C4-2B (cell line): ENCODE measurements around the gene NUB1.

ENCODE experiments used
- ZFX ChIP-seq: fragments of 450-650 bp; IDR thresholded peaks from 2 replicates; pipeline ENCODE4 v1.6.1; 2017
- TF ChIP-seq, protein P1 (sequence below): fragments of 450-650 bp; conservative IDR thresholded peaks from 2 replicates; pipeline ENCODE4 v1.5.1; 2017; ENCODE audit warnings: mild to moderate bottlenecking

DNA sequence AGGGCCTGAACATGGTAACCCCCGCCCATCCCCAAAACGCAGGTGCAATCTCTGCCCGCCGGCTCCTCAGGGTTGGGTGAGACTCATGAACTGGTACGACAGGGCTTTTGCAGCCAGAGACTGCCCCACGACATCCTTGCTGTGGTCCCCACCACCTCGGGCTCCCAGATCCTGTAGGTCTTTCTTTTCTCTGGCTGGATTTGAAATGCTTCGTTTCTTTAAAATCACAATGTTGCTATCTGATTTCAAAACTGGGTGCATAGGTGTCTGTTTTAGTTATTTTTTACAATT lies 46.3 kb downstream of the NUB1 start:
- TF ChIP-seq, protein P1, sequence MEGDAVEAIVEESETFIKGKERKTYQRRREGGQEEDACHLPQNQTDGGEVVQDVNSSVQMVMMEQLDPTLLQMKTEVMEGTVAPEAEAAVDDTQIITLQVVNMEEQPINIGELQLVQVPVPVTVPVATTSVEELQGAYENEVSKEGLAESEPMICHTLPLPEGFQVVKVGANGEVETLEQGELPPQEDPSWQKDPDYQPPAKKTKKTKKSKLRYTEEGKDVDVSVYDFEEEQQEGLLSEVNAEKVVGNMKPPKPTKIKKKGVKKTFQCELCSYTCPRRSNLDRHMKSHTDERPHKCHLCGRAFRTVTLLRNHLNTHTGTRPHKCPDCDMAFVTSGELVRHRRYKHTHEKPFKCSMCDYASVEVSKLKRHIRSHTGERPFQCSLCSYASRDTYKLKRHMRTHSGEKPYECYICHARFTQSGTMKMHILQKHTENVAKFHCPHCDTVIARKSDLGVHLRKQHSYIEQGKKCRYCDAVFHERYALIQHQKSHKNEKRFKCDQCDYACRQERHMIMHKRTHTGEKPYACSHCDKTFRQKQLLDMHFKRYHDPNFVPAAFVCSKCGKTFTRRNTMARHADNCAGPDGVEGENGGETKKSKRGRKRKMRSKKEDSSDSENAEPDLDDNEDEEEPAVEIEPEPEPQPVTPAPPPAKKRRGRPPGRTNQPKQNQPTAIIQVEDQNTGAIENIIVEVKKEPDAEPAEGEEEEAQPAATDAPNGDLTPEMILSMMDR = no peak
- TF ChIP-seq ZFX = no peak
